ENCODE results near the gene SEC14L1.

GRCh38 chr17:77101521-77102410 lies 39.0 kb upstream of the SEC14L1 start:
- TF ChIP-seq POLR2AphosphoS5 (IDR thresholded peaks at IDR 0.05; ENCODE audit: insufficient read depth in 1 of 2, low read depth in 1 of 2) (no peak), POLR2A (IDR thresholded peaks at IDR 0.05) (no peak)
- TF ChIP-seq, protein P1, sequence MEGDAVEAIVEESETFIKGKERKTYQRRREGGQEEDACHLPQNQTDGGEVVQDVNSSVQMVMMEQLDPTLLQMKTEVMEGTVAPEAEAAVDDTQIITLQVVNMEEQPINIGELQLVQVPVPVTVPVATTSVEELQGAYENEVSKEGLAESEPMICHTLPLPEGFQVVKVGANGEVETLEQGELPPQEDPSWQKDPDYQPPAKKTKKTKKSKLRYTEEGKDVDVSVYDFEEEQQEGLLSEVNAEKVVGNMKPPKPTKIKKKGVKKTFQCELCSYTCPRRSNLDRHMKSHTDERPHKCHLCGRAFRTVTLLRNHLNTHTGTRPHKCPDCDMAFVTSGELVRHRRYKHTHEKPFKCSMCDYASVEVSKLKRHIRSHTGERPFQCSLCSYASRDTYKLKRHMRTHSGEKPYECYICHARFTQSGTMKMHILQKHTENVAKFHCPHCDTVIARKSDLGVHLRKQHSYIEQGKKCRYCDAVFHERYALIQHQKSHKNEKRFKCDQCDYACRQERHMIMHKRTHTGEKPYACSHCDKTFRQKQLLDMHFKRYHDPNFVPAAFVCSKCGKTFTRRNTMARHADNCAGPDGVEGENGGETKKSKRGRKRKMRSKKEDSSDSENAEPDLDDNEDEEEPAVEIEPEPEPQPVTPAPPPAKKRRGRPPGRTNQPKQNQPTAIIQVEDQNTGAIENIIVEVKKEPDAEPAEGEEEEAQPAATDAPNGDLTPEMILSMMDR (IDR thresholded peaks at IDR 0.05) = no peak
